ENCODE measurements around the gene TMEM131L.

TMEM131L gene

GRCh38 chr4:153533387-153533786 lies 67.2 kb downstream of the TMEM131L start:
- no peak for TF ChIP-seq CTCF (conservative IDR thresholded peaks at IDR 0.05; ENCODE audit: low read depth)
- H3K27ac ChIP-seq, result no peak overlapping the region
- CTCF ChIA-PET, result interaction anchor here (0.8 to 2.8 kb wide), 2 partner anchors 8 to 216 kb away, joined by 4 to 9 read pairs; no protein-coding TSS in a partner anchor
- POLR2A ChIA-PET (ENCODE audit: low non-redundant PET), result no interaction called here
- DNase-seq (ENCODE audit: low spot score), result no peak

GRCh38 chr4:153534792-153535629 lies 68.9 kb downstream of the TMEM131L start:
- POLR2A ChIA-PET (ENCODE audit: low non-redundant PET), result no interaction called here
- CTCF ChIA-PET, result no interaction called here
- H3K27ac ChIP-seq, result no peak overlapping the region
- DNase-seq (ENCODE audit: low spot score), result no peak
- no peak for TF ChIP-seq CTCF (conservative IDR thresholded peaks at IDR 0.05; ENCODE audit: low read depth)

- no peak for DNase-seq (ENCODE audit: low spot score)
- H3K27ac ChIP-seq, result no peak overlapping the region
- POLR2A ChIA-PET (ENCODE audit: low non-redundant PET), result no interaction called here
Measured at GRCh38 chr4:153535772-153536513, 69.8 kb downstream of the TMEM131L start.

GRCh38 chr4:153537493-153537960 lies 71.4 kb downstream of the TMEM131L start:
- ChIA-PET POLR2A (ENCODE audit: low non-redundant PET) (no interaction called here), CTCF (no interaction called here)
- DNase-seq (ENCODE audit: low spot score), result no peak
- H3K27ac ChIP-seq, result no peak overlapping the region
- TF ChIP-seq CTCF (conservative IDR thresholded peaks at IDR 0.05; ENCODE audit: low read depth), result no peak

More at GRCh38 chr4:153535772-153536513, 69.8 kb downstream of the TMEM131L start:
- CTCF ChIA-PET, result no interaction called here
- TF ChIP-seq CTCF (conservative IDR thresholded peaks at IDR 0.05; ENCODE audit: low read depth), result no peak

GRCh38 chr4:153538487-153539357 lies 72.6 kb downstream of the TMEM131L start:
- ChIA-PET POLR2A (ENCODE audit: low non-redundant PET) (no interaction called here), CTCF (no interaction called here)
- H3K27ac ChIP-seq, result no peak overlapping the region
- no peak for TF ChIP-seq CTCF (conservative IDR thresholded peaks at IDR 0.05; ENCODE audit: low read depth)
- DNase-seq (ENCODE audit: low spot score), result no peak

- TF ChIP-seq CTCF (conservative IDR thresholded peaks at IDR 0.05; ENCODE audit: low read depth), result no peak
- no peak overlapping the region for H3K27ac ChIP-seq
- ChIA-PET CTCF (no interaction called here), POLR2A (ENCODE audit: low non-redundant PET) (no interaction called here)
- DNase-seq (ENCODE audit: low spot score), result no peak
Measured at GRCh38 chr4:153539422-153539821, 73.3 kb downstream of the TMEM131L start.

Measured in RWPE1 (cell line).